Measurements from ENCODE around the gene MAST4.

The MAST4 gene

GRCh38 chr5:67176936-67177335, 580.7 kb downstream of the MAST4 start:
- Mint-ChIP-seq H3K27me3 (no peaks in the 10 kb centered on the region), H3K4me1 (peaks cover 26% of the 10 kb centered on the region), H3K36me3 (ENCODE audit: low read depth) (peaks cover 17% of the 10 kb centered on the region), H3K9me3 (peaks cover 30% of the 10 kb centered on the region), H3K27ac (no peak overlapping the region), H3K4me3 (no peak overlapping the region)
- no peak for DNase-seq
- ATAC-seq: no peak

GRCh38 chr5:67178085-67178484, 581.9 kb downstream of the MAST4 start:
- ATAC-seq (no peak), DNase-seq (no peak)
- no peak overlapping the region for H3K27ac Mint-ChIP-seq
- peaks cover 30% of the 10 kb centered on the region for H3K9me3 Mint-ChIP-seq
- peaks cover 17% of the 10 kb centered on the region for H3K36me3 Mint-ChIP-seq (ENCODE audit: low read depth)
- H3K27me3 Mint-ChIP-seq: no peaks in the 10 kb centered on the region
- peaks cover 37% of the 10 kb centered on the region for H3K4me1 Mint-ChIP-seq
- H3K4me3 Mint-ChIP-seq: no peak overlapping the region

DNA sequence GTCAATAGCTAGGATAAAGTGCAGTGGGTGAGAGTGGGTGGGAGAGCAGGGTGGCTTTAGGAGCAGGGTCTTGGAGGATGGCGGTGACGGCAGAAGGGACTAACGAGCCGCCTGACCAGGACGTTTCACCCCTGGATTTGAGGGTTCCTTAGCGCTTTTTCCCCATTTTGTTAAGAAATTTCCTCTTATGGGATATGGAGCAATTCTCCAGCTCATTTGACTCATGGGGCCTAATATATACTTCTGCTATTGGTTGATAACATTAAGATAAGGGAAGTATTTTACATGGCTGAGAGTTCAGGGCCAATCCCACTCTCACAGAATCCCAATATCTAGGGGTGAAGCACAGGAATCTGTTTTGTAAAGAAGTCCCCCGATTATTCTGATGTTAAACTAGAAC, 582.8 kb downstream of the MAST4 start:
- no peaks in the 10 kb centered on the region for H3K27me3 Mint-ChIP-seq
- peaks cover 17% of the 10 kb centered on the region for H3K36me3 Mint-ChIP-seq (ENCODE audit: low read depth)
- H3K9me3 Mint-ChIP-seq: peaks cover 30% of the 10 kb centered on the region
- H3K4me3 Mint-ChIP-seq: no peak overlapping the region
- ATAC-seq: no peak
- no peak overlapping the region for H3K27ac Mint-ChIP-seq
- H3K4me1 Mint-ChIP-seq: peaks cover 38% of the 10 kb centered on the region
- DNase-seq: no peak

DNA sequence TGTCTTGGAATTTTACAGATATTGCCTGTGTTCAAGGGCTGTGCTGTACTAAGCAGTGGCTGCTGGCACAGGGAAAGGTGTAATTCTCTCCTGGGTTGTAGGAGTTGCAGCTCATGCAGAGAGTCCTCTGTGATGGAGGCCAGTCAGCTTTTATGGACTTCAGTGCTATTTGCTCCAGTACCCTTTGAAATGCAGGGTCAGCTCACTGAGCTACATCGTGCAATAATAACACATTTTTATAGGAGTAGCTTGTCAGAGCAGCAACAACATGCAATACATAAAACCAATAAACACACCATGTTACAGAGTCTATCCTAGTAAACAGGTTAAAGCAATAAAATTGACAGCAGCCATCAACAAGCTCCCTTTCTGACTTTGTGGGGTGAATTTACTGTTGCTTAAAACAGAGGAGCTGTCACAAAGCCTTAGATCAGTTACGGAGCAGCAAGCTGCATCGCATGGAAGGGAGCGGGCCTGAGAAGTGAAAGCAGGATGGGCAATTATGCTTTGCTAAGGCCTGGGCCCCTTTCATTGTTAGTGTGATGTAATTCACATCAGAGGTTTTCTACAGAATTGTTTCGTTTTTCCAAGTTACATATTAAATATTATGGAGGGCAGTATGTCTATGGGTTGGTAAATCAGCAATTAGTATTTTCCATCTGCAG, 583.6 kb downstream of the MAST4 start:
- H3K9me3 Mint-ChIP-seq: peaks cover 30% of the 10 kb centered on the region
- peak overlapping the region; percentile 68 for H3K27ac Mint-ChIP-seq
- H3K27me3 Mint-ChIP-seq: no peaks in the 10 kb centered on the region
- H3K36me3 Mint-ChIP-seq (ENCODE audit: low read depth): peaks cover 17% of the 10 kb centered on the region
- no peak for DNase-seq
- peaks cover 38% of the 10 kb centered on the region for H3K4me1 Mint-ChIP-seq
- no peak for ATAC-seq
- no peak overlapping the region for H3K4me3 Mint-ChIP-seq

DNA sequence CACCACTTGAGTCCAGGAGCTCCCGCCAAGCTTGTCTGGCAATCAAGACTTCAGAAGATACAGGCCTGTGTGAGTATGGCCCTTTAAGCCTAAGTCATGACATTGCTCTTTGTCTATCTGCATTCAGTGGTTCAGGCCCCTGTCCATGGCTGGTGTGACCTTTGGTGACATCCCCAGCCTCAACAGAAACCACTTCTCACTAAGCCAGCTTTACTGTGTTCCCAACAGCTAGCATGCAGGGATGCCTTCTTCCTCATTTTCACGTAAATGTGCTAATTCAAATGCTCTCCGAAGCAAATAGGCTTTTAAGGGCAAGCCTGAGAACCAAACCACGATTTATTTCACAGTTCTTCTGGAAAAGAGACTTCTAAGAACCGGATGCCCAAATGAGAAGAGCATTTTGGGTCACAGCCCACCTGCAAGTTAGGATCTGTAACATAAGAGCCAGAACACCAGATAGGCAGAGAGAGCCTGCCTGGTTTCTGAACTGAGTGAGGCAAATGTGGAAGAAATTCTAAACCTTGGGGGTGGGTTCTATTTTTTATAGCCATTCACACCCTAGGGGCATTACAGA, 585.5 kb downstream of the MAST4 start:
- peaks cover 45% of the 10 kb centered on the region for H3K4me1 Mint-ChIP-seq
- H3K36me3 Mint-ChIP-seq (ENCODE audit: low read depth): peaks cover 16% of the 10 kb centered on the region
- peak; percentile 44 for ATAC-seq

GRCh38 chr5:67182301-67182790, 586.2 kb downstream of the MAST4 start:
- no peak overlapping the region for H3K4me3 Mint-ChIP-seq
- ATAC-seq: peak; percentile 21
- DNase-seq: no peak
- peaks cover 11% of the 10 kb centered on the region for H3K9me3 Mint-ChIP-seq
- no peak overlapping the region for H3K27ac Mint-ChIP-seq
- H3K27me3 Mint-ChIP-seq: no peaks in the 10 kb centered on the region
- peaks cover 11% of the 10 kb centered on the region for H3K36me3 Mint-ChIP-seq (ENCODE audit: low read depth)
- peaks cover 46% of the 10 kb centered on the region for H3K4me1 Mint-ChIP-seq

More for the DNA sequence above, 585.5 kb downstream of the MAST4 start:
- H3K9me3 Mint-ChIP-seq: peaks cover 17% of the 10 kb centered on the region
- no peaks in the 10 kb centered on the region for H3K27me3 Mint-ChIP-seq
- no peak for DNase-seq
- H3K4me3 Mint-ChIP-seq: peak overlapping the region; percentile 4
- H3K27ac Mint-ChIP-seq: peak overlapping the region; percentile 72

DNA sequence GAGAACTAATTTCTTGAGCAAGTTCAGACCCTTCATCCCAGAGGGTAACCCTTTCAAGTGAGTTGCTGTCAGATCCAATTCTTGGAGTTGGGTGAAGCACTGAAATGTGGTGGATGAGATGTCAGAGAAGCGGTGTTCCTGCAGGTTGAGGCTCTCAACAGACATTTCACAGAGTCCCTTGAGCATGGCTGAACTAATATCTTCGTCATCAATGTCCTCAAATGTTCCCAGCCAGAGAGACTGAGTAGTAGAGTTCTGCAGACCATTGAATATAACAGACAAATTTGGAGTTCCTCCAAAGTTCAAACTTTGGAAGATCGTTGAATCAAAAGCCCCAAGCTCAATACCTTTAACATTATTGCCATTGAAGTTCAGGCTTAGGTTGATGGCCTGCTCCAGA, 587.7 kb downstream of the MAST4 start:
- peaks cover 54% of the 10 kb centered on the region for H3K4me1 Mint-ChIP-seq
- H3K27ac Mint-ChIP-seq: no peak overlapping the region

DNA sequence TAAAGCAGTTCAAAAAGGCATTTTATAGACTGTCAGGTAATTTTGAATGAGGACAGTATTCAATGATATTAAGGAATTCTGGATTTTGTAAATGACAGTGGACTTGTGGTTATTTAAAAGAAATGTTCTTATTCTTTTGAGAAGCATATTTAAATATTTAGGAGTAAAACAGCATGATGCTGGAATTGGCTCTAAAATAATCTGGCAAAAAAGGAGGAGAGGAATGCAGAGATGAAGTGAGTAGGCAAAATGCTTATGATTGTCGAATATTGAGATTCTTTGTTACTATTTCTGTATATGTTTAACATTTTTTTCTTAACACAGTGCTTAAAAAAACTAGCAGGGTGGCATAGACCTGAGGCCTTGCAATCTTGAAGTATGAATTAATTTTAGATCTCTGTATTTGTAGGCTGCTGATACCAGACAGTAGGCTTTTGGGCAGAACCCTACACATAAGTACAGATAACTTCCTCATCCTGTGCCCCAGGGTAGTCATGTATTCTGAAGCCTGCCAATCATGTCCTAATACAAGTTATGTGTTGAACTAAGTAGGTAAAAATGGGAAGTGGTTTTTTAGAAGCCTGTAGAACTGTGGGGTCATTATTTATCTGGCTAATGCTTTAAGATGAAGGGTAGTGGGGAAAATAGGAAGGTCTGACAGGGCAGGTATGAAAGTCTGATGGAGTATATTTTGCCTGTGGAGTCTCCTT, 591.0 kb downstream of the MAST4 start:
- ATAC-seq (peak; percentile 62), DNase-seq (no peak)
- Mint-ChIP-seq H3K9me3 (no peaks in the 10 kb centered on the region), H3K4me1 (peaks cover 52% of the 10 kb centered on the region), H3K4me3 (no peak overlapping the region), H3K36me3 (ENCODE audit: low read depth) (peaks cover 6% of the 10 kb centered on the region), H3K27me3 (no peaks in the 10 kb centered on the region), H3K27ac (peak overlapping the region; percentile 53)

More for the DNA sequence above, 587.7 kb downstream of the MAST4 start:
- Mint-ChIP-seq H3K4me3 (no peak overlapping the region), H3K27me3 (no peaks in the 10 kb centered on the region), H3K9me3 (no peaks in the 10 kb centered on the region), H3K36me3 (ENCODE audit: low read depth) (peaks cover 2% of the 10 kb centered on the region)
- DNase-seq: no peak
- no peak for ATAC-seq

DNA sequence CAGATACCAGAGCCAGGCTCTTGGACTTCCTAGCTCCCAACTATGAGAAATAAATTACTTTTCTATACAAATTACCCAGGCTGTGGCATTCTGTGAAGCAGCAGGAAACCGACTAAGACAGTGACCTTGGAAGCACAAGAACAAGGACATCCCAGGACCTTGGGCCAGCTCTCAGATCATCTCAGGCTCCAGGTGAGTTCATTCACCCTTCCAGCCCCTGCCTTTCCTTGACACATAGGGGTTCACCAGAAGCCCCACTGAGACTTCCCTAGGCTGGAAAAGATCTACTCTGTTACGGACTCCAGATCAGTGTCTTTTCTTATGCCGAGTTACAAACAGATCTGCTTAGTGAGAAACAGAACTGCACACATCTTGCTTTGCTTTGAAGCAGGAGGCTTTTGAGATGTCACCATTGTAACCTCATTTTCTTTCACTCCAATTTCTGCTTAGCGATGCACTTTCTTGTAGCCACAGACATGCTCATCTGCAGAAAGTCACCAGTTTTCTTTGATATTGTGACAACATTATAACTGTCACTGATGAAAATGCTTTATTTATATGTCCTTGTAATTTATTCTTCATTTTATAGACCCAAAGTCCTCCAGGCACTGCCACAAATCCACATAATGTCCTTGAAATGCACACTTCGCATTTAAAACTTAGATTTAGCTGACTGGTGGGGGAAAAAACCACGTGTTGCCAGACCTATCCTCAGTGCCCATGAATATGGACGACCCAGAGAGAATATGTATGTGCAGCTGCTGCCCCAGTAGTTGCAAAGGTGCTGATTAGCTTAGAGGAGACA, 592.3 kb downstream of the MAST4 start:
- peaks cover 53% of the 10 kb centered on the region for H3K4me1 Mint-ChIP-seq
- no peaks in the 10 kb centered on the region for H3K9me3 Mint-ChIP-seq
- no peak overlapping the region for H3K27ac Mint-ChIP-seq
- DNase-seq (no peak), ATAC-seq (no peak)
- H3K36me3 Mint-ChIP-seq (ENCODE audit: low read depth): peaks cover 6% of the 10 kb centered on the region
- no peaks in the 10 kb centered on the region for H3K27me3 Mint-ChIP-seq
- H3K4me3 Mint-ChIP-seq: no peak overlapping the region

GRCh38 chr5:67189079-67189354, 592.8 kb downstream of the MAST4 start:
- no peak for ATAC-seq
- Mint-ChIP-seq H3K9me3 (no peaks in the 10 kb centered on the region), H3K4me1 (peaks cover 54% of the 10 kb centered on the region), H3K27me3 (no peaks in the 10 kb centered on the region), H3K4me3 (no peak overlapping the region), H3K27ac (peak overlapping the region; percentile 26), H3K36me3 (ENCODE audit: low read depth) (peaks cover 6% of the 10 kb centered on the region)
- DNase-seq: no peak

DNA sequence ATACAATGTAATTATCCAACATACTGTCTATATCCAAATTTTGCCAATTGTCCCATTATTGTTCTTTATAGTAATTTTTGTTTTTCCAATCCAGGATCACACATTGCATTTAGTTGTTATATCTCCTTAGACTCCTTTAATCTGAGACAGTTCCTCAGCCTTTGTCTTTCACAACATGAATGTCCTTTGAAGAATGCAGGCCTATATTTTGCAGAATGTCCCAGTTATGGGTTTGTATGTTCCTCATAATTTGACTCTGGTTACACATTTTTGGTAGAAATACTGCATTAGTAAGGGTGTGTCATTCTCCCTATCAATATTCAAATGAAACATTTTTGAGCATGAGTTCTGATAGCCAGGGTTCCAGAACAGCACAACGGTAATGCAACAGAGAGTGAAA, 593.7 kb downstream of the MAST4 start:
- peaks cover 57% of the 10 kb centered on the region for H3K4me1 Mint-ChIP-seq
- DNase-seq: no peak
- ATAC-seq: no peak
- H3K36me3 Mint-ChIP-seq (ENCODE audit: low read depth): peaks cover 6% of the 10 kb centered on the region
- no peak overlapping the region for H3K27ac Mint-ChIP-seq
- H3K9me3 Mint-ChIP-seq: no peaks in the 10 kb centered on the region
- H3K27me3 Mint-ChIP-seq: no peaks in the 10 kb centered on the region
- no peak overlapping the region for H3K4me3 Mint-ChIP-seq

- no peaks in the 10 kb centered on the region for H3K27me3 Mint-ChIP-seq
- H3K9me3 Mint-ChIP-seq: no peaks in the 10 kb centered on the region
- DNase-seq (no peak), ATAC-seq (no peak)
- peaks cover 57% of the 10 kb centered on the region for H3K4me1 Mint-ChIP-seq
- no peak overlapping the region for H3K27ac Mint-ChIP-seq
- H3K4me3 Mint-ChIP-seq: no peak overlapping the region
- peaks cover 6% of the 10 kb centered on the region for H3K36me3 Mint-ChIP-seq (ENCODE audit: low read depth)
Measured at GRCh38 chr5:67190410-67190809, 594.2 kb downstream of the MAST4 start.

- DNase-seq: no peak
- H3K9me3 Mint-ChIP-seq: no peaks in the 10 kb centered on the region
- peaks cover 6% of the 10 kb centered on the region for H3K36me3 Mint-ChIP-seq (ENCODE audit: low read depth)
- H3K27ac Mint-ChIP-seq: peak overlapping the region; percentile 43
- H3K4me1 Mint-ChIP-seq: peaks cover 57% of the 10 kb centered on the region
- ATAC-seq: no peak
- no peak overlapping the region for H3K4me3 Mint-ChIP-seq
- H3K27me3 Mint-ChIP-seq: no peaks in the 10 kb centered on the region
Measured at GRCh38 chr5:67190861-67191260, 594.7 kb downstream of the MAST4 start.

DNA sequence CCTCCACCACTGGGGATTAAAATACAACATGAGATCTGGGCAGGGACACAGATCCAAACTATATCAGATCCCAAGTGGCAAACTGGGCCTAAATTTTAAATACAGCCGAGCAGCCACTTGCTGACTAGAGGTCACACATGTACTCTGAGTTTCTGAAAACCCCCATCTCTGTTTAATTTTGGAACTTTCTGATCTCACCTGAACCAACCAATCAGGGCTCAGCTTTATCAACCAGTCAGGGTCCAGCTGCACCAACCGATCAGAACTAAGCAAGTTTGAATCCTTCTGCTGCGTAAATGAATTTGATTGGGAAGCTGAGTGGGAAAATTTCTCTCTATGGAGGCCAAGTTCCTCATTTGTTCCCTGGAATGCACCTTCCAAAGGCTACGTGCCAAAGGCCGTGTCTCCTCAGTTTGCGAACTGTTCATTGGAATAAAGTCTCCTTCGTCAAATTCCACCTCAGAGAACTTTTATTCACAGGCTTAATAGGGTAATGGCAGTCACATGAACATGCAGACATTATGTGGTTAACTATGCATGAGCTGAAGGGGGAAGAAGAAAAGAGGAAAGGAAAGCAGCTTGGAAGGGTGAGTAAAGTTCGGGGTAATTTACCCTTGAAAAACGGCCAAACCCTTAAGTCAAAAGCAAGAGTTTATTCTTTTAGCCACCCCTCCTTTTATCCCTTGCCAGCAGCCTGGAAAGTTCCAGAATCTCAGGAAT, 596.7 kb downstream of the MAST4 start:
- H3K4me3 Mint-ChIP-seq: peak overlapping the region; percentile 40
- DNase-seq (no peak), ATAC-seq (no peak)
- no peaks in the 10 kb centered on the region for H3K9me3 Mint-ChIP-seq
- no peaks in the 10 kb centered on the region for H3K27me3 Mint-ChIP-seq
- H3K27ac Mint-ChIP-seq: peak overlapping the region; percentile 50
- H3K4me1 Mint-ChIP-seq: peaks cover 43% of the 10 kb centered on the region
- peaks cover 6% of the 10 kb centered on the region for H3K36me3 Mint-ChIP-seq (ENCODE audit: low read depth)
